Mesenchymal stem cell (in vitro differentiated cells and primary cell): ENCODE data around the gene TRIM44.

Experiments used
- DNase-seq: peaks from one replicate; pipeline ENCODE4 v3.0.0-alpha.2; 2013
- H2AFZ ChIP-seq: one replicate; pipeline ENCODE4 v1.6.1; 2013; ENCODE audit warnings: low read depth, mild to moderate bottlenecking, control low read depth, inconsistent platforms, low read length, moderate library complexity
- H2AK5ac ChIP-seq: 2 replicates; pipeline ENCODE4 v1.6.1; 2013; ENCODE audit warnings: low read length, moderate library complexity, mild to moderate bottlenecking, inconsistent platforms; ENCODE audit not compliant: severe bottlenecking
- H2BK120ac ChIP-seq: one replicate; pipeline ENCODE4 v1.6.1; 2013; ENCODE audit warnings: low read depth, mild to moderate bottlenecking, inconsistent platforms, low read length, moderate library complexity
- H2BK12ac ChIP-seq, 2 experiments: one replicate each; pipeline ENCODE4 v1.6.1; 2013; ENCODE audit warnings: inconsistent platforms in 2 of 2, low read length in 2 of 2, mild to moderate bottlenecking in 2 of 2, moderate library complexity in 2 of 2, control low read depth in 1 of 2
- H2BK15ac ChIP-seq: one replicate; pipeline ENCODE4 v1.6.1; 2013; ENCODE audit warnings: mild to moderate bottlenecking, low read depth, inconsistent platforms; ENCODE audit not compliant: poor library complexity, severe bottlenecking
- H2BK5ac ChIP-seq: 2 replicates; pipeline ENCODE4 v1.6.1; 2013; ENCODE audit warnings: low read depth, mild to moderate bottlenecking, low read length, control low read depth, inconsistent platforms; ENCODE audit not compliant: poor library complexity, severe bottlenecking
- H3K14ac ChIP-seq, 2 experiments: one replicate each; pipeline ENCODE4 v1.6.1; 2013; ENCODE audit warnings: inconsistent platforms in 2 of 2, low read length in 2 of 2, control low read depth in 1 of 2, mild to moderate bottlenecking in 1 of 2, moderate library complexity in 1 of 2
- H3K18ac ChIP-seq, 2 experiments: one replicate each; pipeline ENCODE4 v1.6.1; 2013; ENCODE audit warnings: inconsistent platforms in 2 of 2, low read length in 2 of 2, control low read depth in 1 of 2, low read depth in 1 of 2, mild to moderate bottlenecking in 1 of 2
- H3K23ac ChIP-seq, 2 experiments: one replicate each; pipeline ENCODE4 v1.6.1; 2013; ENCODE audit warnings: inconsistent platforms in 2 of 2, low read length in 2 of 2, mild to moderate bottlenecking in 2 of 2, moderate library complexity in 2 of 2, control low read depth in 1 of 2
- H3K27ac ChIP-seq: 2 replicates; pipeline ENCODE4 v1.5.1; 2013; ENCODE audit warnings: mild to moderate bottlenecking, moderate library complexity, low read length, control low read depth, inconsistent platforms; ENCODE audit not compliant: poor library complexity, severe bottlenecking
- H3K27me3 ChIP-seq, 2 experiments: 2 replicates each; pipeline versions ENCODE4 v1.6.1 to v1.7.0; 2013; ENCODE audit warnings: low read length in 2 of 2, mild to moderate bottlenecking in 2 of 2, moderate library complexity in 2 of 2, control low read depth in 1 of 2, inconsistent platforms in 1 of 2; ENCODE audit not compliant: control insufficient read depth in 1 of 2, insufficient read depth in 1 of 2
- H3K36me3 ChIP-seq, 2 experiments: 2 replicates each; pipeline versions ENCODE4 v1.6.1 to v1.7.0; 2013; ENCODE audit warnings: low read length in 2 of 2, control low read depth in 1 of 2, inconsistent platforms in 1 of 2, low read depth in 1 of 2, mild to moderate bottlenecking in 1 of 2; ENCODE audit not compliant: insufficient read depth in 2 of 2, control insufficient read depth in 1 of 2
- H3K4ac ChIP-seq, 2 experiments: one replicate each; pipeline ENCODE4 v1.6.1; 2013; ENCODE audit warnings: inconsistent platforms in 2 of 2, low read length in 2 of 2, mild to moderate bottlenecking in 2 of 2, moderate library complexity in 2 of 2, control low read depth in 1 of 2, low read depth in 1 of 2
- H3K4me1 ChIP-seq: 2 replicates; pipeline ENCODE4 v1.6.1; 2013; ENCODE audit warnings: low read depth, low read length, control low read depth; ENCODE audit not compliant: control insufficient read depth, insufficient read depth
- H3K4me2 ChIP-seq: 2 replicates; pipeline ENCODE4 v1.6.1; 2013; ENCODE audit warnings: low read length, mild to moderate bottlenecking, inconsistent platforms; ENCODE audit not compliant: poor library complexity, severe bottlenecking
- H3K4me3 ChIP-seq, 2 experiments: 2 replicates each; pipeline versions ENCODE4 v1.5.1 to v1.7.0; 2013; ENCODE audit warnings: low read length in 2 of 2, mild to moderate bottlenecking in 2 of 2, control low read depth in 1 of 2, low read depth in 1 of 2; ENCODE audit not compliant: insufficient read depth in 1 of 2
- H3K79me1 ChIP-seq: replicated peaks from 2 replicates; pipeline ENCODE4 v1.6.1; 2013; ENCODE audit warnings: mild to moderate bottlenecking, control low read depth, low read length, inconsistent platforms; ENCODE audit not compliant: poor library complexity, severe bottlenecking
- H3K9ac ChIP-seq: 2 replicates; pipeline ENCODE4 v1.7.0; 2013; ENCODE audit warnings: mild to moderate bottlenecking, low read length, moderate library complexity
- H3K9me3 ChIP-seq: 2 replicates; pipeline ENCODE4 v1.7.0; 2013; ENCODE audit warnings: mild to moderate bottlenecking, low read length; ENCODE audit not compliant: control insufficient read depth
- H4K8ac ChIP-seq: one replicate; pipeline ENCODE4 v1.6.1; 2013; ENCODE audit warnings: inconsistent platforms, mild to moderate bottlenecking, low read length, moderate library complexity
- H4K91ac ChIP-seq: one replicate; pipeline ENCODE4 v1.6.1; 2013; ENCODE audit warnings: mild to moderate bottlenecking, low read length, inconsistent platforms
- WGBS: methylation state at CpG from one replicate; pipeline ENCODE4 v1.1.7; 2013; ENCODE audit warnings: mixed read lengths; 5-methylcytosine and 5-hydroxymethylcytosine counted together

Gene TRIM44

GRCh38 chr11:35619116-35619854, 43.3 kb upstream of the TRIM44 start:
- peak overlapping the region; percentile 69 for H2BK5ac ChIP-seq
- H4K91ac ChIP-seq: peak overlapping the region; percentile 81
- no peaks in the 10 kb centered on the region for H3K36me3 ChIP-seq
- H2BK12ac ChIP-seq: peak overlapping the region in 1 of 2 experiments; percentile 64
- H3K9me3 ChIP-seq: no peaks in the 10 kb centered on the region
- H3K4ac ChIP-seq: peak overlapping the region; percentile 36 to 73
- H3K4me3 ChIP-seq: peak overlapping the region; percentile 77 to 84
- no peak overlapping the region for H3K27ac ChIP-seq
- H3K4me2 ChIP-seq: peak overlapping the region; percentile 97
- no peaks in the 10 kb centered on the region for H3K27me3 ChIP-seq
- peaks cover 8% of the 10 kb centered on the region for H3K79me1 ChIP-seq
- H2BK120ac ChIP-seq: peak overlapping the region; percentile 35
- H2AFZ ChIP-seq: peak overlapping the region; percentile 60
- H4K8ac ChIP-seq: peak overlapping the region; percentile 19
- peak; percentile 67 for DNase-seq
- peak overlapping the region; percentile 67 to 81 for H3K18ac ChIP-seq
- H2AK5ac ChIP-seq: no peak overlapping the region
- peak overlapping the region in 1 of 2 experiments; percentile 89 for H3K23ac ChIP-seq
- H2BK15ac ChIP-seq: peak overlapping the region; percentile 12
- under 1% methylated on average over 81 of the region's 84 CpGs for WGBS
- peaks cover 17% of the 10 kb centered on the region for H3K4me1 ChIP-seq
- H3K14ac ChIP-seq: peak overlapping the region in 1 of 2 experiments; percentile 68
- H3K9ac ChIP-seq: peak overlapping the region; percentile 79

GRCh38 chr11:35619855-35620640, 42.5 kb upstream of the TRIM44 start:
- peak overlapping the region; percentile 36 to 73 for H3K4ac ChIP-seq
- peak; percentile 61 for DNase-seq
- H2BK120ac ChIP-seq: peak overlapping the region; percentile 35
- H3K27me3 ChIP-seq: no peaks in the 10 kb centered on the region
- peak overlapping the region; percentile 19 for H4K8ac ChIP-seq
- peak overlapping the region; percentile 79 for H3K9ac ChIP-seq
- peak overlapping the region in 1 of 2 experiments; percentile 89 for H3K23ac ChIP-seq
- under 1% methylated on average over 24 of the region's 33 CpGs for WGBS
- peak overlapping the region in 1 of 2 experiments; percentile 70 for H2BK12ac ChIP-seq
- H3K4me3 ChIP-seq: peak overlapping the region; percentile 77 to 84
- H2AFZ ChIP-seq: peak overlapping the region; percentile 61
- peak overlapping the region; percentile 34 for H2BK15ac ChIP-seq
- peak overlapping the region in 1 of 2 experiments; percentile 68 for H3K14ac ChIP-seq
- no peaks in the 10 kb centered on the region for H3K9me3 ChIP-seq
- H3K4me1 ChIP-seq: peaks cover 17% of the 10 kb centered on the region
- no peaks in the 10 kb centered on the region for H3K36me3 ChIP-seq
- H2BK5ac ChIP-seq: peak overlapping the region; percentile 69
- peak overlapping the region; percentile 97 for H3K4me2 ChIP-seq
- H2AK5ac ChIP-seq: peak overlapping the region; percentile 35
- H4K91ac ChIP-seq: peak overlapping the region; percentile 81
- peak overlapping the region; percentile 67 to 81 for H3K18ac ChIP-seq
- peaks cover 8% of the 10 kb centered on the region for H3K79me1 ChIP-seq
- peak overlapping the region; percentile 19 for H3K27ac ChIP-seq

- Histone ChIP-seq H2AK5ac (peak overlapping the region; percentile 96), H3K9ac (peak overlapping the region; percentile 79), H3K4ac (no peak overlapping the region), H3K4me1 (peaks cover 17% of the 10 kb centered on the region), H3K9me3 (no peaks in the 10 kb centered on the region), H2BK12ac (no peak overlapping the region), H2AFZ (no peak overlapping the region), H4K91ac (no peak overlapping the region), H3K14ac (no peak overlapping the region), H3K4me3 (peak overlapping the region in 1 of 2 experiments; percentile 84), H2BK5ac (no peak overlapping the region), H3K23ac (no peak overlapping the region), H4K8ac (no peak overlapping the region), H3K4me2 (peak overlapping the region; percentile 45), H3K27ac (peak overlapping the region; percentile 46), H3K27me3 (no peaks in the 10 kb centered on the region), H2BK120ac (no peak overlapping the region), H3K79me1 (peaks cover 8% of the 10 kb centered on the region), H3K18ac (no peak overlapping the region), H3K36me3 (no peaks in the 10 kb centered on the region), H2BK15ac (peak overlapping the region; percentile 63)
- WGBS: 67% methylated on average over 1 of the region's 2 CpGs
- no peak for DNase-seq
Observed at GRCh38 chr11:35620795-35621194, 41.8 kb upstream of the TRIM44 start.

GRCh38 chr11:35621620-35622019, 41.0 kb upstream of the TRIM44 start:
- H3K14ac ChIP-seq: no peak overlapping the region
- no peak overlapping the region for H2BK15ac ChIP-seq
- H3K4me3 ChIP-seq: peak overlapping the region in 1 of 2 experiments; percentile 84
- no peak overlapping the region for H2BK5ac ChIP-seq
- no peak overlapping the region for H2AK5ac ChIP-seq
- no peak overlapping the region for H3K9ac ChIP-seq
- H3K18ac ChIP-seq: no peak overlapping the region
- no peak overlapping the region for H3K4me2 ChIP-seq
- H3K79me1 ChIP-seq: peaks cover 8% of the 10 kb centered on the region
- H3K36me3 ChIP-seq: no peaks in the 10 kb centered on the region
- H3K27me3 ChIP-seq: no peaks in the 10 kb centered on the region
- DNase-seq: no peak
- H3K27ac ChIP-seq: peak overlapping the region; percentile 88
- H3K9me3 ChIP-seq: no peaks in the 10 kb centered on the region
- H3K4me1 ChIP-seq: peaks cover 17% of the 10 kb centered on the region
- H4K8ac ChIP-seq: no peak overlapping the region
- no peak overlapping the region for H3K4ac ChIP-seq
- no CpG with 5 or more reads among the region's 2 CpGs for WGBS
- no peak overlapping the region for H4K91ac ChIP-seq
- no peak overlapping the region for H2BK12ac ChIP-seq
- H2AFZ ChIP-seq: no peak overlapping the region
- no peak overlapping the region for H3K23ac ChIP-seq
- H2BK120ac ChIP-seq: no peak overlapping the region
